Upper lobe of left lung (tissue), 4 donors: ENCODE measurements around the gene CYP4A22.

Experiments
- EP300 ChIP-seq, 4 donors: sonication (generic); formaldehyde crosslinking; IDR thresholded peaks; one replicate each; pipeline ENCODE4 v1.5.1; 2017; ENCODE audit warnings: antibody characterized with exemption in 4 of 4, control low read depth in 2 of 4
- POLR2A ChIP-seq, 4 donors: fragments of 450-650 bp; IDR thresholded peaks; one replicate each; pipeline ENCODE4 v1.5.1; 2016 to 2017; ENCODE audit warnings: antibody characterized with exemption in 4 of 4, mild to moderate bottlenecking in 2 of 4
- POLR2AphosphoS5 ChIP-seq, 2 donors: sonication (generic); formaldehyde crosslinking; IDR thresholded peaks; one replicate each; pipeline ENCODE4 v1.5.1; 2017; ENCODE audit warnings: antibody characterized with exemption in 2 of 2
- TF ChIP-seq, protein P1 (sequence below), 6 experiments: fragments of 450-650 bp in 4 of 6; fragments of 200-600 bp in 2 of 6; sonication (generic) in 2 of 6; IDR thresholded peaks; one replicate each; pipeline ENCODE4 v1.5.1; 2016 to 2019; ENCODE audit warnings: antibody characterized with exemption in 6 of 6

DNA sequence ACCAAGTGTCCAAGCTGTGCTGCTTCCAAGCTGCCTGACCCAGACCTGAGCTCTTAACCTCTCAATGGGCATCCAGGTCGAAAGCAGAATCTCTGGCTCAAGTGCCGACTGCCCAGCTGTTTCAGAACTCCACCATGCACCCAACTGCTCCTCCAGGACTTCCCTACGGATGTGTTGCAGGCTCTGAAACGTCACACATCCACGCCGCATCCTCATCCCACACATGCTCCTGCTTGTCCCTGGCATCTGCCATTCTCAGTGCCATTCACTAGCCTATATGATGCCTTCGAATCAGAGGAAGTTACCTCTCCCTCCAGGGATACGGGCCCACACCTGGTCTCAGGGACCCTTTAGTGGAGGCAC is 41.4 kb downstream of the CYP4A22 start:
- TF ChIP-seq POLR2AphosphoS5 (IDR thresholded peaks at IDR 0.05) (no peak), POLR2A (IDR thresholded peaks at IDR 0.05) (no peak), EP300 (IDR thresholded peaks at IDR 0.05) (no peak)
- TF ChIP-seq, protein P1, sequence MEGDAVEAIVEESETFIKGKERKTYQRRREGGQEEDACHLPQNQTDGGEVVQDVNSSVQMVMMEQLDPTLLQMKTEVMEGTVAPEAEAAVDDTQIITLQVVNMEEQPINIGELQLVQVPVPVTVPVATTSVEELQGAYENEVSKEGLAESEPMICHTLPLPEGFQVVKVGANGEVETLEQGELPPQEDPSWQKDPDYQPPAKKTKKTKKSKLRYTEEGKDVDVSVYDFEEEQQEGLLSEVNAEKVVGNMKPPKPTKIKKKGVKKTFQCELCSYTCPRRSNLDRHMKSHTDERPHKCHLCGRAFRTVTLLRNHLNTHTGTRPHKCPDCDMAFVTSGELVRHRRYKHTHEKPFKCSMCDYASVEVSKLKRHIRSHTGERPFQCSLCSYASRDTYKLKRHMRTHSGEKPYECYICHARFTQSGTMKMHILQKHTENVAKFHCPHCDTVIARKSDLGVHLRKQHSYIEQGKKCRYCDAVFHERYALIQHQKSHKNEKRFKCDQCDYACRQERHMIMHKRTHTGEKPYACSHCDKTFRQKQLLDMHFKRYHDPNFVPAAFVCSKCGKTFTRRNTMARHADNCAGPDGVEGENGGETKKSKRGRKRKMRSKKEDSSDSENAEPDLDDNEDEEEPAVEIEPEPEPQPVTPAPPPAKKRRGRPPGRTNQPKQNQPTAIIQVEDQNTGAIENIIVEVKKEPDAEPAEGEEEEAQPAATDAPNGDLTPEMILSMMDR (IDR thresholded peaks at IDR 0.05) = no peak
